Measurements from ENCODE around the gene C1QTNF1. TPM values are rescaled to one million over a fixed set of nuclear protein-coding genes. Genes with fewer than 3 reads are reported as not detected.

Gene C1QTNF1
- total RNA-seq, 1 experiment from 2014 or later = 4.0 TPM

- Histone ChIP-seq H3K27ac (ENCODE audit: low read depth, low read length) (no peak overlapping the region), H3K9me2 (ENCODE audit: insufficient read depth) (no peaks in the 10 kb centered on the region), H3K4me2 (ENCODE audit: low read length) (no peak overlapping the region), H3K79me2 (ENCODE audit: insufficient read depth, low read length) (no peaks in the 10 kb centered on the region), H4K20me1 (ENCODE audit: insufficient read depth) (no peaks in the 10 kb centered on the region), H3K36me3 (ENCODE audit: control insufficient read depth in 1 of 2, insufficient read depth in 2 of 2, low read length in 2 of 2) (no peaks in the 10 kb centered on the region), H3K4me3 (replicated peaks in 1 of 2; ENCODE audit: low read depth in 1 of 2, low read length in 2 of 2) (no peak overlapping the region), H3K4me1 (ENCODE audit: control insufficient read depth in 1 of 2, insufficient read depth in 2 of 2, low read length in 2 of 2) (no peaks in the 10 kb centered on the region; a peak in 1 of 4 replicates), H3K27me3 (ENCODE audit: insufficient read depth, low read length) (peaks cover 9% of the 10 kb centered on the region; the same call in 1 of the 2 replicates), H3K9ac (ENCODE audit: low read length) (no peak overlapping the region), H3K9me3 (ENCODE audit: control insufficient read depth in 1 of 2, insufficient read depth in 1 of 2, low read depth in 1 of 2, low read length in 2 of 2) (no peaks in the 10 kb centered on the region), H2AFZ (ENCODE audit: low read depth, low read length, poor library complexity, severe bottlenecking) (no peak overlapping the region)
- POLR2A ChIA-PET = no interaction called here
- RAD21 ChIA-PET (ENCODE audit: low non-redundant PET in 1 of 2, low total read pairs in 2 of 2, uncharacterized antibody in 2 of 2, unreplicated experiment in 2 of 2) = no interaction called here
- no peak for TF ChIP-seq ZBTB33 (IDR thresholded peaks at IDR 0.05; ENCODE audit: extremely low read depth, insufficient replicate concordance, low read length)
- no peak for TF ChIP-seq CEBPB (IDR thresholded peaks at IDR 0.05; ENCODE audit: low read depth)
- no peak for TF ChIP-seq CTCF (IDR thresholded peaks at IDR 0.05 in 2 of 3, conservative IDR thresholded peaks at IDR 0.05 in 1 of 3; ENCODE audit: borderline replicate concordance in 1 of 3, insufficient read depth in 1 of 3, low read depth in 2 of 3, low read length in 2 of 3)
- BruUV-seq (replicated peaks) = no TSS peak
- ATAC-seq = no peak
- intact Hi-C loops (cut with micrococcal nuclease) = no loop called here
- DNase-seq (ENCODE audit: low read depth, low spot score) = no peak
- CTCF ChIA-PET = interaction anchor here (1.6 kb wide), 1 partner anchor 11 kb away, joined by 6 read pairs; no protein-coding TSS in a partner anchor
Measured at GRCh38 chr17:79098282-79098867, 74.4 kb downstream of the C1QTNF1 start.

Other genes with a start within 250 kb of the C1QTNF1 start
- gene CYTH1, start 241.9 kb upstream of the C1QTNF1 start, total RNA-seq (2021; ENCODE audit: unreplicated experiment) = 34.3 TPM
- 104 TPM for gene USP36, start 183.4 kb upstream of the C1QTNF1 start, total RNA-seq (2021; ENCODE audit: unreplicated experiment)
- 1.9 TPM for gene CEP295NL, start 121.0 kb upstream of the C1QTNF1 start, total RNA-seq (2021; ENCODE audit: unreplicated experiment)
- 64.8 TPM for gene TIMP2, start 98.8 kb upstream of the C1QTNF1 start, total RNA-seq (2021; ENCODE audit: unreplicated experiment)
- gene LGALS3BP, start 44.2 kb upstream of the C1QTNF1 start, total RNA-seq (2021; ENCODE audit: unreplicated experiment) = 389 TPM
- 97.1 TPM for gene CANT1, start 14.4 kb upstream of the C1QTNF1 start, total RNA-seq (2021; ENCODE audit: unreplicated experiment)
- gene ENGASE, start 50.7 kb downstream of the C1QTNF1 start, total RNA-seq (2021; ENCODE audit: unreplicated experiment) = 54.2 TPM

Data from HCT116 (cell line).